Activated CD4-positive, alpha-beta T cell treated with anti-CD3 and anti-CD28 coated beads for 48 hours (primary cell): ENCODE data around the gene TNS3.
"Not testable (repeated sequence)": the region's sequence is repeated elsewhere in the genome, so short reads cannot be mapped to it uniquely, and the experiment has no call there.

Source experiments
- DNase-seq: peaks from one replicate; pipeline ENCODE4 v3.0.0-alpha.2; 2020

TNS3 gene

GRCh38 chr7:47444376-47445098 is 137.4 kb downstream of the TNS3 start:
- no peak for DNase-seq

GRCh38 chr7:47443049-47443448 is 138.9 kb downstream of the TNS3 start:
- no peak for DNase-seq

DNA sequence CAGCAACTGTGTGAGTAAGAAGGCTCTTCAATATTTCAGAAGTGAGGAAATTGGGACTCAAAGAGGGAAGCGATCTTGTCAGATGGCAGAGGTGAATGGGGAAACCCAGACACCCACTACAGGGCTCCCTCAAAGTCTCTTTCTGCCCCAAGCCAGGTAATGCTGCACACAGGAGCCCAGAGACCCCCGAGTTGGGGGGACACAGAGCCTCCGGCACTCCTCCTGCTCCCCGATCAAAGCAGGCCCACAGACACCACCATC is 139.4 kb downstream of the TNS3 start:
- no peak for DNase-seq

- no peak for DNase-seq
Measured at GRCh38 chr7:47441796-47442604, 139.9 kb downstream of the TNS3 start.

GRCh38 chr7:47441048-47441447 is 140.9 kb downstream of the TNS3 start:
- not testable (repeated sequence) for DNase-seq

- DNase-seq: no peak
Measured at GRCh38 chr7:47440320-47440719, 141.6 kb downstream of the TNS3 start.

DNA sequence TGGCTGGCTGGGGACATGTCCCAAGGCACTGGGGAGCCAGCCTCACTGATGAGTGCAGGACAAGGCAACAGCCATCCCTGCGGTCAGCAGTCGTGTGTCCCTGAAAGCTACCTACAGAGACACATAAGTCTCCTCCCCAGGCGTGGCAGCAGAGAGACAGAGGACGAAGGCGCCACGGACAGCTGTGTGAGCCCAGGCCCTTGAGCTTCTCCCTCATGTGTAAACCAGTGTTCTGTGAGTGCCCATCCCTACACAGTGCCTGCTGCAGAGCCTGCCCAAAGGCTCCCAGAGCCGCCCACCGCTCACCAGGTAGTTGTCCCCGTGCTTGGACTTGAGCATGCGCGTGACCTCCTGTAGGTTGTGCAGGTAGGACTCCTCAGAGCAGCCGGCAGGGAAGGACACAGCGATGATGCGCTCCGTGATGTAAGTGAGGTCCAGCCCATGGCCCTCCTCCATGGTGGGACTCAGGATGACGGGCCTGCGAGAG is 142.7 kb downstream of the TNS3 start:
- no peak for DNase-seq

DNA sequence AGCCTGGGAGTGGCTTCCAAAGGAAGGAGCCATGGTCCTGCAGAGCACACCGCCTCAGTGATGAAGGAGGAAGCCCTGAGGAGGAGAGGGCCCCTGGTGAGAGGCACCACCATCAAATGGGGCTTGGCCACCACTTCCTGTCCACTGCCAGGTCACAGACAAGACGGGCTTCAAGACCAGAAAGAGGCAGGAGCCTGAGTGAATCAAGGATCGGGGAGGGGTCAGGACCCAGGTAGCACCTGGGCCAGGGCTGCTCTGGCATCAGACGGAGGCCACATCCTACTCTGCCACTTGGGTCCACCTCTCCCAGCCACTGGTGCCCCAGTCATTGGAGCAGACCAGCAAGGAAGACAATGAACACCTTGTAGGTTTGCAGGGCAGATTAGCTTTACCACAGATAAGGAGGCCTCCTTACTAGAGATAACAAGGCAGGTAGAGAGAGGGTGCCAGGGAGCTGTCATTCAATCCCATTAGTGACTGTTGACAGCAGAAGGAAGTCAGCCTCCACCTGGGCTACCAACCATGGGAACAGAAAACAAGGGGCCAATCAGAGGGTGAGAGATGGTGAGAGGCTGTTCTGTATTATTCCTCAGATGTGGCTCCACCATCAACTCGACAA is 143.4 kb downstream of the TNS3 start:
- no peak for DNase-seq

GRCh38 chr7:47435889-47436312 is 146.0 kb downstream of the TNS3 start:
- DNase-seq: no peak

- no peak for DNase-seq
Measured at GRCh38 chr7:47433564-47433895, 148.4 kb downstream of the TNS3 start.

GRCh38 chr7:47432671-47433563 is 149.0 kb downstream of the TNS3 start:
- no peak for DNase-seq

GRCh38 chr7:47430422-47430821 is 151.5 kb downstream of the TNS3 start:
- no peak for DNase-seq

- DNase-seq: no peak
Measured at GRCh38 chr7:47428768-47429472, 153.0 kb downstream of the TNS3 start.

DNA sequence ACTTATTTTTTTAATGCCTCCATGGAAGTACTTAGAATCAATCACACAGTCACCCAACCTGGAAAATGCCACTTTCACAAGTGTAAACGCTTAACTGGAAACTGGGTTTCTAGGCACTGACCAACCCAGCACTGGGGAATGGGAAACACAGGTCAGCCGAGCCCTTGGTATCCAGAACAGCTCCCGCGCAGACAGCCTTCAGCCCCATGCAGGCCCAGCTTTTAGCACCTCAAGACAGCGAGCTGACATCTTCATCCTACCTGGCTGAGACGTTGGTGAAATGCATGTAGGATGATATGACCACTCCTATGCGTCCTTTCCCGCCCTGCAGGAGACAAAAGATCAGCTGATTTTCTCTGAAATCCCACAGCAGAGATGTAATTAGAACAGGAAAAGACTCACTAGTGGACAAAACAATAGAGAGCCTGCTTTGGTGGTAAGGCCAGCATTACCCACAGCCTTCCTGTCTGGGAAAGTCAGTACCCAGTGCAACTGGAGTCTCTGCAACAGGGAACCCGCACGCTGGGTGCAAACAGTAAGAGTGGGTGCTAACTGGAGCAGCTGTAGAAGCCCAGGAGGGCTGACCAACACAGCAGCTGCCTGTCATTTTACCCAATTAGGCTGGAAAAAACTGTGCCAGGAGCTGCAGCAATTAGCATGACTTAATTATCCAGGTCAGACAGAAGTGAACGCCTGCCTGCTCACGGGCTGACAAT is 153.7 kb downstream of the TNS3 start:
- no peak for DNase-seq

- DNase-seq: no peak
Measured at GRCh38 chr7:47427051-47427643, 154.8 kb downstream of the TNS3 start.

DNA sequence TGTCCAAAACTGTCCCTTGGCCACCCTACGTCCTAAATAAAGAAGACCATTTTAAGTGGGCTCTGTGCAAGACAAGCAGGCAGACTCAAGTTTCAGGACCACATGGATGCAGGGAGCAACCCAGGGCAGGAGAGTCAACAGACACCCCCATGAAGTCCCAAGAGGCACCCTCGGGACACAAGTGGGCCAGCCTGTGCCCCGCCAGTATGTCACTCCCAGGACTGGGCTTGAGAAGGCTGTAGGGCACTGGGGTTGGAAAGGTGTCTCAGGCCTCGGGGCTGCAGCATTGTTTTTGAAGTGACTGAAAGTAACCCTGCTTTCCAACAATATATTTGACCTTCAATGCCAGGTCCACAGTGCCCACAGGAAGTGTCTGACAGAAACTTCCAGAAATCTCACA is 157.4 kb downstream of the TNS3 start:
- DNase-seq: no peak

- DNase-seq: no peak
Measured at GRCh38 chr7:47423196-47423595, 158.7 kb downstream of the TNS3 start.

- DNase-seq: no peak
Measured at GRCh38 chr7:47422611-47423010, 159.3 kb downstream of the TNS3 start.

- no peak for DNase-seq
Measured at GRCh38 chr7:47421456-47421855, 160.5 kb downstream of the TNS3 start.

DNA sequence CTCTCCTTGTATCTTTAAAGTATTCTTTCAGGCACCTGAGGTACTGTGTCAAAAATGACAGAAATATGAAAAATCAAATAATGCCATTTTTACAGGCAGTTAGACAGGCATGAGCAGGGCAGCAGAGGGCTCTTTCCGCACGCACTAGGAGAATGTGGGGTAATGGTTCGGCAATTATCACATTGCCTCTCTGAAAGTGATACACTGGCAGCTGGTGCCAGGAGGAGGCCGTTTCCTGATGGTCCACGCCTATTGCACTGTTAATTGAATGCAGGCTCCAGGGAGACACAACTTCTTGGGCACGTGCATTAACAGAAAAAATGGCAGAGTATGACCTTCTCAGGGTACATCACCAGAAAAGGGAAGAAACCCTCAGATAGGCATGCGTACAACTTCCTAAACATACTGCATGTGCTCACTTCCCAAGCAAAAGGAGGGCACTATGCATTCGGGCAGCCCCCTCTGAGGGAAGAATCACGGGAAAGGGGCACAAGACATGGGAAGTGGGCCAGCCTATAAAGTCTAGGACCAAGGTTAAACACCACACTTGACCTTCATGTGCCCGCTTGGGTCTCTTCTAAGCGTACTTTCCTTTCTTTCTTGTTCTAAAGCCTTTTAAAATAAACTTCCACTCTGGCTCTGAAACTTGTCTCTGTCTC is 161.7 kb downstream of the TNS3 start:
- DNase-seq: no peak

- no peak for DNase-seq
Measured at GRCh38 chr7:47419471-47419870, 162.4 kb downstream of the TNS3 start.
